GM12872 (cell line): ENCODE results near the gene TCL1B.

Experiments
- CTCF ChIP-seq: IDR thresholded peaks from 3 replicates; pipeline ENCODE4 v1.5.1; 2011; ENCODE audit warnings: low read depth, mild to moderate bottlenecking, low read length, moderate library complexity; ENCODE audit not compliant: insufficient read depth

The TCL1B gene

GRCh38 chr14:95652690-95653089 lies 33.5 kb upstream of the TCL1B start:
- TF ChIP-seq CTCF = no peak

GRCh38 chr14:95655461-95655860 lies 30.8 kb upstream of the TCL1B start:
- TF ChIP-seq CTCF = no peak

- TF ChIP-seq CTCF = peak; percentile 27; the same call in 1 of the 3 replicates
Observed at GRCh38 chr14:95656634-95657033, 29.6 kb upstream of the TCL1B start.

GRCh38 chr14:95657454-95657853 lies 28.8 kb upstream of the TCL1B start:
- TF ChIP-seq CTCF = no peak

- no peak for TF ChIP-seq CTCF
Observed at GRCh38 chr14:95659293-95659989, 26.8 kb upstream of the TCL1B start.

GRCh38 chr14:95659990-95660385 lies 26.2 kb upstream of the TCL1B start:
- no peak for TF ChIP-seq CTCF

GRCh38 chr14:95660651-95661515 lies 25.3 kb upstream of the TCL1B start:
- TF ChIP-seq CTCF = no peak
